ENCODE measurements around the gene LRP6. TPM values are rescaled to one million over a fixed set of nuclear protein-coding genes. Genes with fewer than 3 reads are reported as not detected.
"Not testable (repeated sequence)": the region's sequence is repeated elsewhere in the genome, so short reads cannot be mapped to it uniquely, and the experiment has no call there.

Gene LRP6
- total RNA-seq, 2 donors from 2014 or later, result 0.61 to 3.9 TPM

GRCh38 chr12:12121061-12121460, 145.8 kb downstream of the LRP6 start:
- Mint-ChIP-seq H3K36me3 (ENCODE audit: low read depth) (peaks cover 19% of the 10 kb centered on the region), H3K9me3 (no peaks in the 10 kb centered on the region), H3K27me3 (no peaks in the 10 kb centered on the region), H3K27ac (no peak overlapping the region), H3K4me1 (no peaks in the 10 kb centered on the region), H3K4me3 (no peak overlapping the region)
- no peak for ATAC-seq (replicated peaks)

- Mint-ChIP-seq H3K4me3 (no peak overlapping the region), H3K27ac (no peak overlapping the region), H3K9me3 (no peaks in the 10 kb centered on the region), H3K27me3 (no peaks in the 10 kb centered on the region), H3K36me3 (ENCODE audit: low read depth) (no peaks in the 10 kb centered on the region), H3K4me1 (no peaks in the 10 kb centered on the region)
- no peak for ATAC-seq (replicated peaks)
Measured at GRCh38 chr12:12116677-12117076, 150.2 kb downstream of the LRP6 start.

- H3K4me3 Mint-ChIP-seq, result no peak overlapping the region
Measured at GRCh38 chr12:12115514-12115913, 151.3 kb downstream of the LRP6 start.

GRCh38 chr12:12110923-12111555, 155.8 kb downstream of the LRP6 start:
- H3K27ac Mint-ChIP-seq; ATAC-seq (replicated peaks); H3K4me1 Mint-ChIP-seq; H3K27me3 Mint-ChIP-seq; H3K4me3 Mint-ChIP-seq; H3K36me3 Mint-ChIP-seq (ENCODE audit: low read depth): not testable (repeated sequence)
- H3K9me3 Mint-ChIP-seq, result peaks cover 17% of the 10 kb centered on the region

More at GRCh38 chr12:12115514-12115913, 151.3 kb downstream of the LRP6 start:
- no peak overlapping the region for H3K27ac Mint-ChIP-seq
- no peaks in the 10 kb centered on the region for H3K36me3 Mint-ChIP-seq (ENCODE audit: low read depth)
- ATAC-seq (replicated peaks), result no peak
- H3K4me1 Mint-ChIP-seq, result no peaks in the 10 kb centered on the region
- no peaks in the 10 kb centered on the region for H3K27me3 Mint-ChIP-seq
- H3K9me3 Mint-ChIP-seq, result no peaks in the 10 kb centered on the region

- H3K27ac Mint-ChIP-seq, result no peak overlapping the region
- peaks cover 3% of the 10 kb centered on the region for H3K27me3 Mint-ChIP-seq
- H3K36me3 Mint-ChIP-seq (ENCODE audit: low read depth), result no peaks in the 10 kb centered on the region
- peaks cover 26% of the 10 kb centered on the region for H3K9me3 Mint-ChIP-seq
- no peak overlapping the region for H3K4me3 Mint-ChIP-seq
- no peak for ATAC-seq (replicated peaks)
- no peaks in the 10 kb centered on the region for H3K4me1 Mint-ChIP-seq
Measured at GRCh38 chr12:12108441-12109058, 158.3 kb downstream of the LRP6 start.

GRCh38 chr12:12107678-12108077, 159.2 kb downstream of the LRP6 start:
- no peak for ATAC-seq (replicated peaks)
- Mint-ChIP-seq H3K4me3 (no peak overlapping the region), H3K9me3 (peaks cover 30% of the 10 kb centered on the region), H3K4me1 (no peaks in the 10 kb centered on the region), H3K27ac (no peak overlapping the region), H3K36me3 (ENCODE audit: low read depth) (peaks cover 4% of the 10 kb centered on the region), H3K27me3 (peaks cover 7% of the 10 kb centered on the region)

- Mint-ChIP-seq H3K27me3 (peaks cover 15% of the 10 kb centered on the region), H3K4me3 (no peak overlapping the region), H3K27ac (no peak overlapping the region), H3K4me1 (no peaks in the 10 kb centered on the region), H3K36me3 (ENCODE audit: low read depth) (peaks cover 10% of the 10 kb centered on the region), H3K9me3 (peaks cover 5% of the 10 kb centered on the region)
- ATAC-seq (replicated peaks), result no peak
Measured at GRCh38 chr12:12099102-12099501, 167.7 kb downstream of the LRP6 start.

GRCh38 chr12:12098691-12099015, 168.2 kb downstream of the LRP6 start:
- H3K4me3 Mint-ChIP-seq, result no peak overlapping the region
- H3K27me3 Mint-ChIP-seq, result peaks cover 15% of the 10 kb centered on the region
- peaks cover 10% of the 10 kb centered on the region for H3K36me3 Mint-ChIP-seq (ENCODE audit: low read depth)
- no peaks in the 10 kb centered on the region for H3K4me1 Mint-ChIP-seq
- H3K9me3 Mint-ChIP-seq, result peaks cover 5% of the 10 kb centered on the region
- no peak overlapping the region for H3K27ac Mint-ChIP-seq
- ATAC-seq (replicated peaks), result no peak

GRCh38 chr12:12097891-12098690, 168.8 kb downstream of the LRP6 start:
- ATAC-seq (replicated peaks), result no peak

GRCh38 chr12:12095021-12095420, 171.8 kb downstream of the LRP6 start:
- peaks cover 8% of the 10 kb centered on the region for H3K27me3 Mint-ChIP-seq
- peaks cover 6% of the 10 kb centered on the region for H3K36me3 Mint-ChIP-seq (ENCODE audit: low read depth)
- H3K4me3 Mint-ChIP-seq, result no peak overlapping the region
- H3K9me3 Mint-ChIP-seq, result no peaks in the 10 kb centered on the region
- no peak for ATAC-seq (replicated peaks)
- H3K4me1 Mint-ChIP-seq, result no peaks in the 10 kb centered on the region
- no peak overlapping the region for H3K27ac Mint-ChIP-seq

More at GRCh38 chr12:12097891-12098690, 168.8 kb downstream of the LRP6 start:
- Mint-ChIP-seq H3K27me3 (peaks cover 11% of the 10 kb centered on the region), H3K9me3 (peaks cover under 1% of the 10 kb centered on the region), H3K36me3 (ENCODE audit: low read depth) (peaks cover 6% of the 10 kb centered on the region), H3K27ac (no peak overlapping the region), H3K4me3 (no peak overlapping the region), H3K4me1 (no peaks in the 10 kb centered on the region)

GRCh38 chr12:12094481-12094880, 172.4 kb downstream of the LRP6 start:
- no peaks in the 10 kb centered on the region for H3K4me1 Mint-ChIP-seq

GRCh38 chr12:12091977-12092663, 174.7 kb downstream of the LRP6 start:
- Mint-ChIP-seq H3K36me3 (ENCODE audit: low read depth) (peaks cover 6% of the 10 kb centered on the region), H3K27ac (no peak overlapping the region), H3K4me1 (no peaks in the 10 kb centered on the region), H3K27me3 (peaks cover 10% of the 10 kb centered on the region), H3K9me3 (no peaks in the 10 kb centered on the region), H3K4me3 (no peak overlapping the region)
- no peak for ATAC-seq (replicated peaks)

More at GRCh38 chr12:12094481-12094880, 172.4 kb downstream of the LRP6 start:
- no peaks in the 10 kb centered on the region for H3K9me3 Mint-ChIP-seq
- peaks cover 10% of the 10 kb centered on the region for H3K27me3 Mint-ChIP-seq
- no peak for ATAC-seq (replicated peaks)
- no peak overlapping the region for H3K27ac Mint-ChIP-seq
- no peak overlapping the region for H3K4me3 Mint-ChIP-seq
- H3K36me3 Mint-ChIP-seq (ENCODE audit: low read depth), result peaks cover 6% of the 10 kb centered on the region

- no peak for ATAC-seq (replicated peaks)
- no peaks in the 10 kb centered on the region for H3K9me3 Mint-ChIP-seq
- no peak overlapping the region for H3K4me3 Mint-ChIP-seq
- H3K36me3 Mint-ChIP-seq (ENCODE audit: low read depth), result peaks cover 6% of the 10 kb centered on the region
- peaks cover 10% of the 10 kb centered on the region for H3K27me3 Mint-ChIP-seq
- no peaks in the 10 kb centered on the region for H3K4me1 Mint-ChIP-seq
- no peak overlapping the region for H3K27ac Mint-ChIP-seq
Measured at GRCh38 chr12:12091071-12091470, 175.8 kb downstream of the LRP6 start.

- peaks cover 7% of the 10 kb centered on the region for H3K27me3 Mint-ChIP-seq
- no peak for ATAC-seq (replicated peaks)
- no peak overlapping the region for H3K4me3 Mint-ChIP-seq
- no peaks in the 10 kb centered on the region for H3K36me3 Mint-ChIP-seq (ENCODE audit: low read depth)
- H3K4me1 Mint-ChIP-seq, result no peaks in the 10 kb centered on the region
- H3K27ac Mint-ChIP-seq, result no peak overlapping the region
- H3K9me3 Mint-ChIP-seq, result no peaks in the 10 kb centered on the region
Measured at GRCh38 chr12:12088761-12089160, 178.1 kb downstream of the LRP6 start.

Measured in activated T-helper 17 cell treated with anti-CD3 and anti-CD28 coated beads, Interleukin-2, amount 50 U/mL, for 72 hours (primary cell).